Measurements from ENCODE around the gene SLC12A8.

Gene SLC12A8

DNA sequence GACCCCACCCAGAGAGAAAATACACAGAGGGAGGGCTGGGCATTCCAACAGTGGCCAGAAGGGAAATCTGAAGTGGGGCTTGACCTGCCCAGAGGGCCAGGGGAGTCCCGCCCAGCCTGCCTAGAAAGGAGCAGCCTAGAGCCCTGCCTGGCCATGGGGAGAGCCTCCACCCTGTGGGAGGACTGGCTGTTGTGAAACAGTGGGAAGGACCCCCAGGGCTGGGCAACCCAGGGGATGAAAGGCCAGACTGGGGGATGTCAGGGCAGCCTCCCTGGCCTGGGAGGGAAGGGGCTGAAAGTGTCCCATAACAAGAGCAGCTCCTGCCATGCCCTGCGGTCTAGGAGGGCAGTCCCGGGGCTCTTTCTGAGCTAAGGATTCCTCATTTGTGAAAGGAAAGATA lies 69.0 kb downstream of the SLC12A8 start:
- DNase-seq (ENCODE audit: insufficient read length): no peak
- TF ChIP-seq POLR2AphosphoS5 (IDR thresholded peaks at IDR 0.05; ENCODE audit: low read depth, low read length) (no peak), TAF1 (IDR thresholded peaks at IDR 0.05; ENCODE audit: borderline replicate concordance, low read depth, low read length) (no peak), POLR2A (IDR thresholded peaks at IDR 0.05; ENCODE audit: low read depth, low read length) (no peak)
- no peak for FAIRE-seq

DNA sequence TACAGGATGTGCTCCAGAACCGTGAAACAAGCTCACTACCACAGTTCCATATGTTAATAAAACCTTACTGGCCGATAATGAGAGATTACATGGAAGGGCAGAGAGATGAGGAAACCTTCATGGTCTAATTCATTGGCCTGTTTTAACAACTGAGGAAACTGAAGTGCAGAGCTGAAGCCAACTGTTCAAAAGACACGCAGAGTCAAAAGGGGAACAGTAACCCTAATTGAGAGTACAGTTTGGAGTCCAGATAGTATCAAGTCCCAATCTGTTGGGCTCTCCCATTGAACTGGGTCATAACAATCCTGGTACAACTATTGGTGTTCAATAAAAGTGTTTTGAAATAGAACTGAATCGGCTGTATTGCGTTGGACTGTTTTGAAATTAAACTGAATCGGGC lies 69.6 kb downstream of the SLC12A8 start:
- FAIRE-seq (peak; percentile 60), DNase-seq (ENCODE audit: insufficient read length) (no peak)
- TF ChIP-seq POLR2AphosphoS5 (IDR thresholded peaks at IDR 0.05; ENCODE audit: low read depth, low read length): no peak
- TF ChIP-seq TAF1 (IDR thresholded peaks at IDR 0.05; ENCODE audit: borderline replicate concordance, low read depth, low read length): no peak
- TF ChIP-seq POLR2A (IDR thresholded peaks at IDR 0.05; ENCODE audit: low read depth, low read length): no peak

DNA sequence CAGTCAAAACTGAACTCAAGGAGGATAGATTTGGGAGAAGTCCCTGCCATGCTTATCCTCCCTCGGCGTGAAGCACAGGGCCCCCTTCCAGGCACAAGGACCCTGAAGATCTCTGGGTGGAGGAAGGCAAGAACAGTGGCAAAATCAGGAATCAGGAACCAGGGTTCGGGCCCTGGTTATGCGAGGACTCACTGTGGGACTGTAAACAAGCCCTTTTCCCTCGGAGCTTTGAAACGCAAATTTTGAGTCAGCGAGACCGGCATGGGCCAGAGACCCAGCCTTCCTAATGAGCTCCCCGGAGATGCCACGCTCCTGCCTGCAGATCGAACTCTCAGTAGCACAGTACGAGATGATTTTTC lies 70.1 kb downstream of the SLC12A8 start:
- no peak for FAIRE-seq
- no peak for TF ChIP-seq TAF1 (IDR thresholded peaks at IDR 0.05; ENCODE audit: borderline replicate concordance, low read depth, low read length)
- no peak for DNase-seq (ENCODE audit: insufficient read length)

DNA sequence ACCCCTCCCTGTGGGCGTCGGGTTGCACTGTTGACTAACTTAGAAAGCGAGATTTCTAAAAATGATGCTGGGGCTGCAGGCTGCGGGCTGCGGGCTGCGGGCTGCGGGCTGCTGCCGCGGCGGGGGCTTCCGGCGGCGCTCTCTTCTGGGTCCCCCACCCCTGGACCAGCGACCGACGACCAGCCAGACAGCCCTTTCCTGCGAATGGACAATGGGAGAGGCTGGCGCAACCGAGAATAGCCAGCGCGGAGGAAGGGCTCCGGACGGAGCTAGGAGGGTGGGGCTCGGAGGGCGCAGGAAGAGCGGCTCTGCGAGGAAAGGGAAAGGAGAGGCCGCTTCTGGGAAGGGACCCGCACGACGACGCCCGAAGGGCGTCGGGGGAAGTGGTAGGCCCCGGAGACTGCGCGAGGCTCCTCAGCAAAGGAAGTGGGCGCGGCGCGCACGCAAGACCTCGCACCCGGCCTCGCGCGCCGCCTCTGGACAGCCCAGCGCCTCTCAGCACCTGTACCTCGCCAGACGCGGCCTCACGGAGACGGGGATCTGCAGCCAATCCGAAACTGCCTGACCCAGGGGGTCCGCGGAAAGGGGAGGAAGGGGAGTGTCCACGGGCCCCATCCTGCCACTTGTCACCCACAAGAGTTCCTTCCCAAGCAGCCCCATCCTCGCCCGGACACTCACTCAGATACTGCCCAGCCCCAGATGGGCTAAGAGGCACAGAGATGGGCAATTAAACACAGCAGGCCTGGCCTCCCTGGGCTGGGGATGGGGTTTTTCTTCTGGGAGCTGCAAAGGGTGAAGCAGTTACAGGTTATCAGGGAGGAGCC lies 70.7 kb downstream of the SLC12A8 start:
- DNase-seq (ENCODE audit: insufficient read length): peak; percentile 72
- peak; percentile 88 for FAIRE-seq
- TF ChIP-seq TAF1 (IDR thresholded peaks at IDR 0.05; ENCODE audit: borderline replicate concordance, low read depth, low read length) (peak; percentile 55), POLR2AphosphoS5 (IDR thresholded peaks at IDR 0.05; ENCODE audit: low read depth, low read length) (no peak), POLR2A (IDR thresholded peaks at IDR 0.05; ENCODE audit: low read depth, low read length) (peak; percentile 61; the same call in 1 of the 2 replicates)

DNA sequence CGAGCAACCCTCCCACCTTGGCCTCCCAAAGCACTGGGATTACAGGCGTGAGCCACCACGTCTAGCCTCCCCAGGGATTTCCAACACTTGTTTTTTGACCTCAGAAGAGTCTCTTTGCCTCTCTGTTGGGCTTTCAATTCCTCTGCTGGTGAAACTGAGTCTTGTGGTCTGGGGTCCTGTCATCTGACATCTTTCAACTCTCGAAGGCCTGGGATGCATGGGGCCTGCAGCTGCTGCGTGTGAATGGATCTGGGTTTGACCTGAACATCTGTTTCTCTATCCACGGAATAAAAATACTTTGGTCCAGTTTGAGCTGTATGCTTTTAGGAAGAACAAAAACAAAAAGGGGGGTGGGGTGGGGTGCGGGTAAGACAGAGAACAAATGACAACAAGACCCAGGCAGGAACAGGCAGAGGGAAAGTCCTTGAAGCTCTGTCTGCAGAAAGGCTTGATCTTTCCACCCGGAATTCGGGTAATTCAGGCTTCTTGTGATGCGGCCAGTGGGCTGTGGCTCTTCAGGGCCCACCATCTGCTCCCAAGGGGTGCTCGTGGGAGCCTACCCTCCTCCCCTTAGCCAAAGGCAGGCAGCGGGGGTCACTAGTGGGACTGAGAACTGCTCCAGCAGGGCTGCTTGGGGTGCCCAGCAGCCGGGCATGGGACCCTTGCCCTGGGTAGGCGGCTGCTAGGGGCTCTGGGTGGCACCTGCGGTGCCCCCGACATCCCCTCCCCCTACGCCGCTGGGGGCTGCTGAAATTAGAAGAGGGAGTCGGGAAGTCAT lies 71.5 kb downstream of the SLC12A8 start:
- no peak for DNase-seq (ENCODE audit: insufficient read length)
- TF ChIP-seq TAF1 (IDR thresholded peaks at IDR 0.05; ENCODE audit: borderline replicate concordance, low read depth, low read length) (no peak), POLR2A (IDR thresholded peaks at IDR 0.05; ENCODE audit: low read depth, low read length) (no peak), POLR2AphosphoS5 (IDR thresholded peaks at IDR 0.05; ENCODE audit: low read depth, low read length) (no peak)
- peak; percentile 85 for FAIRE-seq

DNA sequence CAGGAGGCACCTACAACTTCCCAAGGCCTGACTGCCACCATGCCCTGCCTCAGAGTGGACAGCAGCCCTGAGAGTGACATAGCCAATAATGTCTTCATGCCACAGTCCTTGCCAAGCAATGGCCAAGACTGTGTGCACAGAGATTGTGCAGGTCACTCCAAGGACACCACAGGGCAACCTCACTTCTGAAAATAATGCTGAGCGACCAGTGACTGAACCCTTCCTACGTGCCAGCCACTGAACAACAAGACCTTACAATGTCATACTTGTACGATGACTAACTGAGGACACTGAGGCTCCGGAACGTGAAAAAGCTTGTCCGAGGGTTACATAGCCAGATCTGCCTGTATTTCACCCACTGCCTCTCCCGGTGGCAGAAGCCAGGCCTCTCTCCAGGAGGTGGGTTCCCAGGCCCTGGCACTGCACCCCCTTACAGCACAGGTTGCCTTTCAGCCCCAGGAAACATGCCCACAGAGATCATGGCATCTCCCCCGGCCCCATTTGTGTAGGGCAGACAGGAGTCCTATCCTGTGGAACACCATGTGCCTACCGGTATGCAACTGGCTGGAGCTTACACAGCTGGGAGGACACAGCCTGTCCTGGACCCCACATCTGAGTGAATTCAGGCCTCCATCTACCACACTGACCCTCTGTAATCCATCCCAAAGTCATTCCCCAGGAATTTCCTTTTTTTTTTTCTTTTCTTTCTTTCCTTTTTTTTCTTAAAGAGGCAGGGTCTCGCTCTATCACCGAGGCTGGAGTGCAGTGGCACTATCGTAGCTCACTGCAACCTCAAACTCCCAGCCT lies 72.3 kb downstream of the SLC12A8 start:
- FAIRE-seq (peak; percentile 30), DNase-seq (ENCODE audit: insufficient read length) (no peak)
- TF ChIP-seq POLR2A (IDR thresholded peaks at IDR 0.05; ENCODE audit: low read depth, low read length) (no peak), POLR2AphosphoS5 (IDR thresholded peaks at IDR 0.05; ENCODE audit: low read depth, low read length) (no peak), TAF1 (IDR thresholded peaks at IDR 0.05; ENCODE audit: borderline replicate concordance, low read depth, low read length) (no peak)

DNA sequence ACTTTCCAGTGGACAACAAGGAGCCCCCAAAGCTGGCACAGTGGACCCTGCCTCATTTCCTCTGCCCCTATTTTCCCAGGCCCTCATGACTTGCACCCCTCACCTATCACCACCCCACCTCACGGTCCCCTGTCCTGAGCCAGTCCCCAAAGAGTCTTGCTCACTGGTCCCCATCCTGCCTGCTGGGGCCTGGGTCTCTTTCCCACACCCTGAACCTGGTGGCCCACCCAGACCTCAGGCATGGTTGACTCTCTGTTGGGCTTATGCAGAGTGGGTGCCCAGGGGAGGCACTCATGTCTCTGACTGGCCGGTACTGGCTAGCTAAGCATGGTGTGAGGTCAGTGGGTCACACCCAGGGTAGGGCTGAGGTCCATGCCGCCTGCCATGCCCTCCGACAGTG lies 73.2 kb downstream of the SLC12A8 start:
- DNase-seq (ENCODE audit: insufficient read length) (no peak), FAIRE-seq (no peak)
- TF ChIP-seq POLR2A (IDR thresholded peaks at IDR 0.05; ENCODE audit: low read depth, low read length) (no peak), POLR2AphosphoS5 (IDR thresholded peaks at IDR 0.05; ENCODE audit: low read depth, low read length) (no peak), TAF1 (IDR thresholded peaks at IDR 0.05; ENCODE audit: borderline replicate concordance, low read depth, low read length) (no peak)

DNA sequence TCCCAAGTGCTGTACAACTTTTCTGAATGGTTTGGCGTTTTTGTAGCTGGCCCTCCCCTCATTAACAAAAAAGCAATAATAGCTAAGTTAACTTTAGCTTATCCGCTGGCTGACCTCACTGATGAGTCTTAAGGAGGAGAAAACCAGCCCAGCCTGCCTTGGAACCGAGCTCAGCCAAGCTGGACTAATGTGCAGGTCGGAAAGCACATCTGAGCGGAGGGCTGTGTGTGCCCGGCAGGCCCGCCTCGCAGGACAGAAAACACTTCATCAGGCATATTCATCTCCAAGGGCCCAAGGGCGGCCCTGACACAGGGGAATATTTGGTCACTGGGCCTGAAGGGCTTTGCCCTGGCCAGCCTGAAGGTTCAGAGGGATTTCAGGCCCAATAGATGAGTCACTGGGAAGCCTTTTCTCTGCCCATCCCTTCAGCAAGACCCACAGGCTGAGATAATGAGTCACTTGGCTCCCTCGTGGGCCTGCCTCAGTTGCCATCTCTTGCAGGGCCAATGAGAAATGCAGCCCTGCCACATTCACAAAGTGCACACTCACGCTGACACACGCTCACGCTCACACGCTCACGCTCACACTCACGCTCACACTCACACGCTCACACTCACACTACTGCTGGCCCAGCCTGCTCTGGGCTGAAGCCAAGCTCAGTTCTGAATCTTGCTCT lies 75.1 kb downstream of the SLC12A8 start:
- DNase-seq (ENCODE audit: insufficient read length) (no peak), FAIRE-seq (peak; percentile 60)
- no peak for TF ChIP-seq TAF1 (IDR thresholded peaks at IDR 0.05; ENCODE audit: borderline replicate concordance, low read depth, low read length)
- no peak for TF ChIP-seq POLR2A (IDR thresholded peaks at IDR 0.05; ENCODE audit: low read depth, low read length)
- TF ChIP-seq POLR2AphosphoS5 (IDR thresholded peaks at IDR 0.05; ENCODE audit: low read depth, low read length): no peak

DNA sequence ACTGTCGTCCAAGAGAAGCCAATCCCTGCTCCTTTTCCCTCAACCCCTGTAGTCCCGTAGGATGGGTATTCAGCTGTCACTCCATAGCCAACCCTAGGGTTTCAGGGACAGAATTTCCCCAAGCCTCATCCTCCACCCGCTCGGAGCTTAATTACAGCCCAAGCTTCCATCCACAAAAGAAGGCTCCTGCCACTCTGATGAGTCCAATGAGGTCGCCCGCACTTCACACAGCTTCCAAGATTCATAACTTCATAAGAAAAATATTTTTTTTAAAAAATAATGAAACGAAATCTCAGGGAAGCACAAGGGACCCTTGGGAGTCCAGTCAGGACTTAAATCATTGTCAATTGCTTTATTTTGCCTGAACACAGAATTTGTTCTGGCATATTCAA lies 75.6 kb downstream of the SLC12A8 start:
- DNase-seq (ENCODE audit: insufficient read length) (no peak), FAIRE-seq (no peak)
- TF ChIP-seq TAF1 (IDR thresholded peaks at IDR 0.05; ENCODE audit: borderline replicate concordance, low read depth, low read length) (no peak), POLR2AphosphoS5 (IDR thresholded peaks at IDR 0.05; ENCODE audit: low read depth, low read length) (no peak), POLR2A (IDR thresholded peaks at IDR 0.05; ENCODE audit: low read depth, low read length) (no peak)

DNA sequence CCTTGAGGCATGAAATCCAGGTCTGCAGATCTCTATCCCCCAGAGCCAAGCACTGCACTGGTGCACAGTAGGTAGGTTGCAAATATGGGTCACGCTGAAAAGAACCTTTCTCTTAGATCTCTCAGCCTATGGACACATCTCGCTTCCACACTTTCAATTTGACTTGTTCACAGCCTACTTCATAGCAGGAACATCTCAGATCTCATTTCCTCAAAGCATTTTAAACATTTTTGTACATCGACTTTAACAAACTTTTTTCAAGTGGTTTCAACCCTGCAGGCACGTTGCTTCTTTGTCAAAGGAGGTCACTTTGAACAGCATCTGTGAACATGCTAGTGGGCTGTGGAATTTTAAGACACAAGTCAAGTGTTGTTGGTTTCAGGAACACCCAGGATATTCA lies 76.0 kb downstream of the SLC12A8 start:
- DNase-seq (ENCODE audit: insufficient read length): no peak
- TF ChIP-seq POLR2AphosphoS5 (IDR thresholded peaks at IDR 0.05; ENCODE audit: low read depth, low read length) (no peak), POLR2A (IDR thresholded peaks at IDR 0.05; ENCODE audit: low read depth, low read length) (no peak), TAF1 (IDR thresholded peaks at IDR 0.05; ENCODE audit: borderline replicate concordance, low read depth, low read length) (no peak)
- FAIRE-seq: peak; percentile 89

DNA sequence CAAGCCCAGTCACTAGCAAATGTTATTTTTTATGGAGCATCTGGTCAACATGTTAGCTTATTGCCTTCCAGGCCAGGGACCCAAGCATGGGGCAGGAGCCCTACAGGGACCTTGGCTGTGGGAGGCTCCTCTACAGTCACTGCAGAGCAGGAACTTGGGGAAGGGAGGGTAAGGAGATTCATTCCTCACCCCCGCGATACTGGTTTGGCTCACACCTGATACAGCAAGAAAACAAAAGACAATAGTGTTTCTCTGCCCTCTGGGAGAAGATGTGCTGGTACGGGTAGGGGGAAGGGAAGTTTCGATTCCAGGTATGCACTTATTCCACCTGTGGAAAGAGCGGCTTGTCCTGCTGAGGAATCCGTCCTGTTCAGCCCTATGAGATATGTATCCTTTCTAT lies 77.6 kb downstream of the SLC12A8 start:
- FAIRE-seq: peak; percentile 5
- DNase-seq (ENCODE audit: insufficient read length): no peak
- TF ChIP-seq TAF1 (IDR thresholded peaks at IDR 0.05; ENCODE audit: borderline replicate concordance, low read depth, low read length) (no peak), POLR2A (IDR thresholded peaks at IDR 0.05; ENCODE audit: low read depth, low read length) (no peak), POLR2AphosphoS5 (IDR thresholded peaks at IDR 0.05; ENCODE audit: low read depth, low read length) (no peak)

Measured in GM12892 (cell line).